Anterior cingulate cortex (tissue), 58 donors: ENCODE results near the gene HSD3B7.
A peak's percentile ranks its signal among the peaks of the same experiment; 100 is the strongest.

Experiments used
- DNase-seq, 58 donors: peaks; one replicate each; lab custom pipeline; 2025; lab: John Stamatoyannopoulos, UW

The HSD3B7 gene

DNA sequence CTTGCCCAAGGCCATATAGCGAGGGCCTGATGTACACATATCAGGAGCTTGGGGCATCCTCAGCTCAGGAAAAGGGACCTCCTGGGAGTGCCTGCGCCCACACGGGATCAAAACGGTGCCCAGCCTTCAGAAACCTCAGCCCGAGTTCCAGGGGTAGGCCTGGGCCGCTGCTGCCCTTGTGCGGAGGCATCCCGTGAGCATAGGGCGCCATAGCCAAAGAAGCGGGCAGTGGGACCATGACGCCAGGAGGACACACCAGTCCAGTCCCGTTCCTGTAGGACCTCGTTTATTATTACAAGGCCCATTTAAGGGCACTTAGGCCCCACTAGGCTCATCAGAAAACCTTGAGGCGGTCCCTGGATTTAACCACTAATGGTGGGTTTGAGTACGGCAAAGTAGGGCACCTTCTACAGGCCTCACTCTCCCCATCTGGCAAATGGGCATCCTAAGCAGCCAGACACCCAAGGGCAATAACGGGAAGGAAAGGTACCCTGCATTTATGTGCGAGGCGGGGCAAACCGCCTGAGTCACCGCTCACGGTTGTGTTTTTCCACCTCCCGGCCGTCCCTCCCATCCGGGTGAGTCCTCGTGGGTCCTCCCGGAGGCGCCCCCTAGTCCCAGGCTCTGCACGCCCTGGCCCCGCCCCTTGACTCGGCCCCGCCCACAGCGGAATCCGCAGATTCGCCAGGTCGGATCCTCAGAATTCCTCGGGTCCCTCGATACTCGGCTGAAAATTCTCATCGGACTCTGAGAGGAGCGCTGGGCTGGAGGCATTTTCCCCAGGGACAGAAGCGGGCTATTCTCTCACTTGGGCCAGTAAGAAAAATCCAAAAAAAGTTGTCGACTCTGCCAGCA lies 28.2 kb upstream of the HSD3B7 start:
- DNase-seq = peak in 54 of 58 donors; percentile 41 to 90 (median 74)

GRCh38 chr16:30957456-30958174 lies 27.4 kb upstream of the HSD3B7 start, which contains the start of gene SETD1A:
TSS of gene SETD1A (plus strand) at chr16:30957754. CDS start at chr16:30958732, 978 bp downstream.
- DNase-seq = peak; percentile 58 to 97 (median 91)

GRCh38 chr16:30958175-30959079 lies 26.6 kb upstream of the HSD3B7 start:
- peak in 25 of 58 donors; percentile 46 to 76 (median 63) for DNase-seq

GRCh38 chr16:30961384-30961783 lies 23.6 kb upstream of the HSD3B7 start:
- no peak for DNase-seq

DNA sequence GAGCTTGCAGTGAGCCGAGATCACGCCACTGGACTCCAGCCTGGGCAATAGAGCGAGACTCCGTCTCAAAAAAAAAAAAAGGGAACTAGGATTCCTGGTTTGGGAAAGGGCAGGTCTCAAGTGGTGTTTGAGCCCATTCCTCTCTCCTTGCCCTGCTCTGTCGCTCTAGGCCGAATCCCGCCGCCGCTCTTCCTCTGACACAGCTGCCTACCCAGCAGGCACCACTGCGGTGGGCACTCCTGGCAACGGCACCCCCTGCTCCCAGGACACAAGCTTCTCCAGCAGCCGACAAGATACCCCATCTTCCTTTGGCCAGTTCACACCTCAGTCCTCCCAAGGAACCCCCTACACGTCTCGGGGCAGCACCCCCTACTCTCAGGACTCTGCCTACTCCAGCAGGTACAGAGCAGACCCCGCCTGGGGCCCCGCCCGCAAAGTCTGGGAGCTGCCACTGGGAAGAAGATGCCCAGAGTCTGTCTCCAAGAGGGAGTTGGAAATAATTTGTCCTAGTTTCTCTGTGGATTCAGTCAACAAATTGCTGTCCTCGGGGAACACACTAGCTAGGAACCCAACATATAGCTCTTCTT lies 21.0 kb upstream of the HSD3B7 start:
- no peak for DNase-seq

DNA sequence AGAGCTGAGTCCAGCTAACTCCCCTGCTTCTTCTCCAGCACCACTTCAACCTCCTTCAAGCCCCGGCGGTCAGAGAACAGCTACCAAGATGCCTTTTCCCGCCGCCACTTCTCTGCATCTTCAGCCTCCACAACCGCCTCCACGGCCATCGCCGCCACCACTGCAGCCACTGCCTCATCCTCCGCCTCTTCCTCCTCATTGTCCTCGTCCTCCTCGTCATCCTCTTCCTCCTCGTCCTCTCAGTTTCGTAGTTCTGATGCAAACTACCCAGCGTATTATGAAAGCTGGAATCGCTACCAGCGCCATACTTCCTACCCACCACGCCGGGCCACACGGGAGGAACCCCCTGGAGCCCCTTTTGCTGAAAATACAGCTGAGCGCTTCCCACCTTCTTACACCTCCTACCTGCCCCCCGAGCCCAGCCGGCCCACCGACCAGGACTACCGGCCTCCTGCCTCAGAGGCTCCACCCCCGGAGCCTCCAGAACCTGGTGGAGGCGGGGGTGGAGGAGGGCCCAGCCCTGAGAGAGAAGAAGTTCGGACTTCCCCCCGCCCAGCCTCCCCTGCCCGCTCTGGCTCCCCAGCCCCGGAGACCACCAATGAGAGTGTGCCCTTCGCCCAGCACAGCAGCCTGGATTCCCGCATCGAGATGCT lies 20.3 kb upstream of the HSD3B7 start:
- DNase-seq = no peak

GRCh38 chr16:30965436-30965835 lies 19.6 kb upstream of the HSD3B7 start:
- DNase-seq = no peak

GRCh38 chr16:30966033-30966619 lies 18.9 kb upstream of the HSD3B7 start:
- no peak for DNase-seq

DNA sequence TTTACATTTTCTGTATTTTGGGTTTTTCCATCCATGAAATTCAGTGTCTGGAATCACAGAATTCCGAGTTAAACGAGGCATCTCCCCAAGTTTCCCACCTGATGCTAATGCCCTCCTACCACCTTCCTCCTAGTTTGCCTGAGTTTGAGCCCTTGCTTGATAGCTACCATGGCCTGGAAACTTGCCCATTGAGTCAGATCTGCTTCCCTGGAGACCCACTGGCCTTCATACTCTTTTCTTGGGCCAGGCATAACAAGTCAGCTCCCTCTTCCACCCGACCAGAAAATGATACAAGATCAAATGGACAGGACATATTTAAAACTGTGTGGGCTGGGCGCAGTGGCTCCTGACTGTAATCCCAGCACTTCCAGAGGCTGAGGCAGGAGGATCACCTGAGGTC lies 17.2 kb upstream of the HSD3B7 start:
- no peak for DNase-seq

DNA sequence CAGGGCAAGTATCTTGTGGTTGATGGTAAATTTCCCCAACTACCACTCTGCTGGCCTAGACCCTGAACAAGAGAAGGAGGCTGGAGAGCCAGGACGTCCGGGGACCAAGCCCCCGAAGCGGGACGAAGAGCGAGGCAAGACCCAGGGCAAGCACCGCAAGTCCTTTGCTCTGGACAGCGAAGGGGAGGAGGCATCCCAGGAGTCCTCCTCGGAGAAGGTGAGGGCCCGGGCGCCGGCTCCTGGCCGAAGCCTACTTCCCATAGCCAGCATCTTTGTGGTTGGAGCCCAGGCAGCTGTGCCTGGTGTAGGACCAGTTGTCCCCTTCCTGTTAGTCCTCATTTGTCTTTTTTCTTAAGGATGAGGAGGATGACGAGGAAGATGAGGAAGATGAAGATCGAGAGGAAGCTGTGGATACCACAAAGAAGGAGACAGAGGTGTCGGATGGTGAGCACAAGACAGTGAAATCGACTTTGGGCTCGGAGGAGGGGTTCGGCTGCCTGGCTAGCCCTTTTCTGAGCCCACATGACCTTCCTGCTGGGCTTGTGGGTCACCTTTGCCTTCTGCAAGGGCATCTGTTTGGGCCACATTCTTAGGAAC lies 15.7 kb upstream of the HSD3B7 start:
- DNase-seq = no peak

DNA sequence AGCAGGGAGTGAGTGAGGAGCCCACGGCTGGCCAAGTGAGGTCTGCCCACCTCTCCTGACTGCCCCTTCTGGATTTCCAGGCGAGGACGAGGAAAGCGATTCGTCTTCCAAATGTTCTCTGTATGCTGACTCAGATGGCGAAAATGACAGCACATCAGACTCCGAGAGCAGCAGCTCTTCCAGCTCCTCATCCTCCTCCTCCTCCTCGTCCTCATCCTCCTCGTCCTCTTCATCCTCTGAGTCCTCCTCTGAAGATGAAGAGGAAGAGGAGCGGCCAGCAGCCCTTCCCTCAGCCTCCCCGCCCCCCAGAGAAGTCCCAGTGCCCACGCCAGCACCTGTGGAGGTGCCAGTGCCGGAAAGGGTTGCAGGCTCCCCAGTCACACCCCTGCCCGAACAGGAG lies 13.7 kb upstream of the HSD3B7 start:
- no peak for DNase-seq

GRCh38 chr16:30972872-30973271 lies 12.1 kb upstream of the HSD3B7 start:
- no peak for DNase-seq

DNA sequence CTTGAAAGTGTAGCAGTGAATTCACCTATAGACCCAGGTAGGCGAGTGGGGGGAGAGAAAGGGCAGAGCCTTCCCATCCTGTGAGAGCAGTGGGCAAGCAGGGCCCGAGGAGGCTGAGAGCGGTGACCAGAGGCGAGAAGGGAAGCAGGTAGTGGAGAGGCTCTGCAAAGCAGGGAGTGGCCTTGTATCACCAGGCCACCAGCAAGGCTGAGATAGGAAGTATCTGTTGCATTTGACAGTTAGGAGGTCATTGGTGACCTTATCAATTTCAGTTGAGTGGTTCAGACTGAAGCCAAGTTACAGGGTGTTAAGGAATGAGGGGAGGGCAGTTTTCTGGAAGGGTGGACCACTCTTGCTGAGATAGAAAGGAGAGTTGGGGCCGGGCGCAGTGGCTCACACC lies 10.7 kb upstream of the HSD3B7 start:
- no peak for DNase-seq

DNA sequence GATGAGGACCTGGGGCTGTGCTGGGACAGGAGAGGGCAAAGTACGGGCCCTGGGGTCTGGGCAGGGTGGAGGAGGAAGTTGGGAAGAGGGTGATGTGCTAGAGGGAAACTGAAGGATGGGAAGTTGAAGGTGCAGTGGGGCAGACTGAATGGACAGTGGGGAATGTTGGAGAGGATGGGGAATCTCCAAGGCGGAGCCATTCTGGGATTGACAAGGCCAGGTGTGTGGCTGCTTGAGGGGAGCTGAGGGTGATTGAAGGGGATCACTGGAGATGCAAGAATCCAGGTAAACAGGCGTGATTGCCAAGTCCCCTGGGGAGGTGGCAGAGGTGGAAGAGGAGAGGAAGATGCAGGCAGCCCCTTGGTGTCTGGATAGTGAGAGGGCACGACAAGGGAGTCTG lies 8.5 kb upstream of the HSD3B7 start:
- no peak for DNase-seq

GRCh38 chr16:30977502-30977901 lies 7.5 kb upstream of the HSD3B7 start:
- DNase-seq = no peak

- no peak for DNase-seq
Observed at GRCh38 chr16:30979170-30980022, 5.6 kb upstream of the HSD3B7 start.

DNA sequence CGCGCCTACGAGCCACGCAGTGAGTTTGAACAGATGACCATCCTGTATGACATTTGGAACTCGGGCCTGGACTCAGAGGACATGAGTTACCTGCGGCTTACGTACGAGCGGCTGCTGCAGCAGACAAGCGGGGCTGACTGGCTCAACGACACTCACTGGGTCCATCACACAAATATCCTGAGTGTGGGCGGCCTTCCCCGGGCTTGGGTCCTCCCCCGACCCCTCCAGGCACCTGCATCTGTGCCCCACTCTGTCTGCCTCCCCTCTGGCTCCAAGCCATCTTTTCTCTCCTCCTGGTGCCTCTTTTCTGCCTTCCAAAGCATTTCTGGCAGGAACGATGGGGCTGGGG lies 5.0 kb upstream of the HSD3B7 start:
- no peak for DNase-seq

DNA sequence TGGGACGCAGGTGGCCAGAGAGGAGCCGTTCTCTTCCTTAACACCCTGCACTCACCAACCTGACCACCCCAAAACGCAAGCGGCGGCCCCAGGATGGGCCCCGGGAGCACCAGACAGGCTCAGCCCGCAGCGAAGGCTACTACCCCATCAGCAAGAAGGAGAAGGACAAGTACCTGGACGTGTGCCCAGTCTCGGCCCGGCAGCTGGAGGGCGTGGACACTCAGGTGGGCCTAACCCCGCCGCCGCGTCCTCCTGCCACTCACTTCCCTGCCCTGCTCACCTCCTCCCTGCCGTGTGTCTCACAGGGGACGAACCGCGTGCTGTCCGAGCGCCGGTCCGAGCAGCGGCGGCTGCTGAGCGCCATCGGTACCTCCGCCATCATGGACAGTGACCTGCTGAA lies 4.6 kb upstream of the HSD3B7 start:
- DNase-seq = no peak
